Daoy (cell line): ENCODE results near the gene FAM168A. TPM values are rescaled to one million over a fixed set of nuclear protein-coding genes. Genes with fewer than 3 reads are reported as not detected.

ENCODE experiments used
- DNase-seq: peaks from one replicate; pipeline ENCODE4 v3.0.0-alpha.2; 2015; ENCODE audit warnings: low read depth
- total RNA-seq: library from RNA; depleted of rRNA; stranded (reverse); fragments of >200 nt; shearing (Covaris generic); gene quantifications from 2 replicates; pipeline ENCODE4 v1.2.3, GENCODE V29; 2014

Gene FAM168A
- total RNA-seq, 1 experiment from 2014 or later = 8.9 TPM

GRCh38 chr11:73428227-73428626 is 169.7 kb downstream of the FAM168A start:
- DNase-seq = no peak

GRCh38 chr11:73426219-73426850 is 171.6 kb downstream of the FAM168A start:
- no peak for DNase-seq

- DNase-seq = no peak
These were observed 172.8 kb downstream of the FAM168A start for GRCh38 chr11:73425108-73425507.

- DNase-seq = no peak
These were observed 174.4 kb downstream of the FAM168A start for GRCh38 chr11:73423506-73423905.

GRCh38 chr11:73422886-73423285 is 175.0 kb downstream of the FAM168A start:
- DNase-seq = no peak

- DNase-seq = no peak
These were observed 177.8 kb downstream of the FAM168A start for GRCh38 chr11:73420136-73420535.

- DNase-seq = no peak
These were observed 181.1 kb downstream of the FAM168A start for GRCh38 chr11:73416786-73417185.

- DNase-seq = no peak
These were observed 181.9 kb downstream of the FAM168A start for GRCh38 chr11:73415854-73416615.

GRCh38 chr11:73414977-73415651 is 182.8 kb downstream of the FAM168A start:
- DNase-seq = no peak

GRCh38 chr11:73413256-73413655 is 184.7 kb downstream of the FAM168A start:
- DNase-seq = no peak

- DNase-seq = no peak
These were observed 185.6 kb downstream of the FAM168A start for GRCh38 chr11:73412308-73412707.

- DNase-seq = no peak
These were observed 186.9 kb downstream of the FAM168A start for GRCh38 chr11:73411031-73411430.

GRCh38 chr11:73410627-73411026 is 187.3 kb downstream of the FAM168A start:
- DNase-seq = no peak

GRCh38 chr11:73409431-73409830 is 188.5 kb downstream of the FAM168A start:
- no peak for DNase-seq

- no peak for DNase-seq
These were observed 191.3 kb downstream of the FAM168A start for GRCh38 chr11:73406619-73407018.

- no peak for DNase-seq
These were observed 191.8 kb downstream of the FAM168A start for GRCh38 chr11:73406131-73406530.

- no peak for DNase-seq
These were observed 192.8 kb downstream of the FAM168A start for GRCh38 chr11:73405146-73405510.

- no peak for DNase-seq
These were observed 193.3 kb downstream of the FAM168A start for GRCh38 chr11:73404506-73405145.

- DNase-seq = peak; percentile 45
These were observed 193.9 kb downstream of the FAM168A start for GRCh38 chr11:73404048-73404447.

- DNase-seq = no peak
These were observed 194.4 kb downstream of the FAM168A start for GRCh38 chr11:73403541-73403940.

- DNase-seq = no peak
These were observed 195.1 kb downstream of the FAM168A start for GRCh38 chr11:73402834-73403185.
